ENCODE measurements around the gene CDC42BPB.
"Not testable (repeated sequence)": the region's sequence is repeated elsewhere in the genome, so short reads cannot be mapped to it uniquely, and the experiment has no call there.

The CDC42BPB gene

DNA sequence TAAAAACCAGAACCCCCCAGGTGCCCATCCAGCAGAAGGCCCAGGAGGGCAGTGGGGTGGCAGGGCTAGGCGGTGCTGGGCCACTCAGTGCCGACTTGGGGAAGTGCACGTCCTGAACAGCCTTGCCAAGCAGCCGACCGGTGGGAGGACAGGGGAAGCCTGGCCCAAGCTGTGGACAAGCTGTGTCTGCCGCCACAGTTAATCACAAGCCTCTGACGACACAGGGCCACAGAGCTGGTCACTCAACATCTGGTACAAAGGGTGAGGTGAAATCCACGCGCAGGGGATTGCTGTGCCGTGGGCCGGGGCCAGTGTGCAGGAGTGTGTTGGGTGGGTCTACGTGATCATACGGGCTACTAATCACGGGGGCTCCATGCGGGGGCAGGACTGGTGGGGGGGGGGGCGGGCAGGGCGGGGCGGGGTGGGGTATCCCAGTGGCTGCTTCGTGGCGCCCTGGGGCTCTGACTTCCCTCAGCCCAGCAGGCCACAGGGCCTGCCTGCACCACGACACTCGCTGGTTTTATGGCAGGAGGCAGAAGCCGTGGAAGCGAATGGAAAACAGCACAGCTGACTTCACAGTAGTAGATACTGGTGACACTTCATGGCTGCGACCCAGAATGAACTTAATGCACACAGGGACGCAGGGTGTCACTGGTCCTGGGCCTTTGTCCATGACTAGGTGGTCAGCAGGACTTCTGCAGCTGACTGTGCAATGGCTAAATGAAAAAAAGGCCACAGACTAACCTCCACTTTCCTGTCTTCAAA, 124.7 kb downstream of the CDC42BPB start:
- in situ Hi-C loops (cut with HindIII; ENCODE audit: low sequenced_read_pairs): no loop called here

DNA sequence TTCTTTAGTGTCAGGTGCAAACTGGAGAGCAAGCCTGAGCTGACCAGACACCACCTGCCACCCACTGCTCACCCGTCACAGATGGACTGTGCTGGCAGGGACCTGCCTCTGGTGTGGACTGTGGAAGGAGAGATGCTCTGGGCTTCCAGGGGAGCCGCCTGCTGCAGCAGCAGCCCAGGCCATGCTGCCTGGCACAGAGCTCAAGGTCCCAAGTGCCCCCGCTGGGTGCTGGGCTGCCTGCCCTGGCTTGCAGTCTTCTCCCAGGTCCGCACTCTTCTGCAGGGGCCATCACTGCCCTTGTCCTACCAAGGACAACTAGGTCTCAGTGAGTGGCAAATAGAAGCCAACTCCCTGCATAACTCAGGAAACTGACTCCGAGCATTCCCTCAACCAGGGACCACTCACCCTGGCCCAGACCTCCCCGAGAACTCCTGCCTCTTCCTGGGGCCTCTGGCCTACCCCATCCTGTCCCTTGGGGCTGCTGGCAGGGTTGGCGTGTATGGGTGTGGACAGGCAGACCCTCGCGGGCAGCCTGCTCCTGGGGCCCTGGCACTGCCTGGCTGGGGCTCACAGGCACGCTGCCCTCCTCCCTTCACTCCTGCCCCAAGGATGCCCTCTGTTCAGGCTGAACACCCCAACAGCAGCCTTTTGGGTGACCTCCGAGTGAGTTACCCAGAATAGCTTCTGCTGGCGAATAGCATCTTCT, 125.6 kb downstream of the CDC42BPB start:
- in situ Hi-C loops (cut with HindIII; ENCODE audit: low sequenced_read_pairs): no loop called here

DNA sequence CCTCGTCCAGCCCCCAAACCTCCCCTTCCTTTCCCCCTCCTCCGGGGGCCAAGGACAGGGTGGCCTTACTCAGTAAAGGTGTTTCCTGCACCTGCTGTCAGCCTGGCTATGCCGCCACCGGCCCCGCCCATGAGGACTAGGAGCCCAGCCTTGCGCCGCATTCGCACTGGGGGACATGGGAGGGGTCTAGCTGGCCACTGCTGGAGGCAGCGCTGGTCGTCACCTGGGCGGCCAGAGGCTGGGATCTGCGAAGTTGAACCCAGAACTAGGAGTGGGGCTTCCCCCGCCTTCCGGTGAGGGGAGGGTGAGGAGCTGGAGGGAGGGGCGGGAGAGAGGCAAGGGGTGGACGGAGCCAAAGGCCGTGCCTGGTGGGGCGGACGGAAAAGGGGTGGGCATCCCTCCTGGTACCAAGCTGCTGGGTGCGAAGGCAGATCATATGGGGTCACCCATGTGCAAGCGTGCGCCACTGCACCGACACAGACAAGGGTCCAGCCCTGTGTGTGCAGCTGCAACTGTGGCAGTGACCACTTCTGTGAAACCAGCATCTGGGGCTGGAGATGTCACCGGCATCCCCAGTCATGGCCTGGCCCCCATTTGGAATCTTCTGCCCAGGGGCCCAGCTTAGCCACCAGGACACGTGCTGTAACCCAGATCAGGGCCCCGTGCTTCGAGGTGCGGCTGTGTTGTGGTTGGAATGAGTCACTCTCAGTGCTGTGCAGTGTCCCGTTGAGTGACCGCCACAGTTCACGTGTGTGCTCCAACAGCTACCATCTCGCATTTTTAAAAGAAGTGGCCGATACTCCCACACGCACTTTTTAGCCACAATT, 126.4 kb downstream of the CDC42BPB start:
- in situ Hi-C loops (cut with HindIII; ENCODE audit: low sequenced_read_pairs): no loop called here

DNA sequence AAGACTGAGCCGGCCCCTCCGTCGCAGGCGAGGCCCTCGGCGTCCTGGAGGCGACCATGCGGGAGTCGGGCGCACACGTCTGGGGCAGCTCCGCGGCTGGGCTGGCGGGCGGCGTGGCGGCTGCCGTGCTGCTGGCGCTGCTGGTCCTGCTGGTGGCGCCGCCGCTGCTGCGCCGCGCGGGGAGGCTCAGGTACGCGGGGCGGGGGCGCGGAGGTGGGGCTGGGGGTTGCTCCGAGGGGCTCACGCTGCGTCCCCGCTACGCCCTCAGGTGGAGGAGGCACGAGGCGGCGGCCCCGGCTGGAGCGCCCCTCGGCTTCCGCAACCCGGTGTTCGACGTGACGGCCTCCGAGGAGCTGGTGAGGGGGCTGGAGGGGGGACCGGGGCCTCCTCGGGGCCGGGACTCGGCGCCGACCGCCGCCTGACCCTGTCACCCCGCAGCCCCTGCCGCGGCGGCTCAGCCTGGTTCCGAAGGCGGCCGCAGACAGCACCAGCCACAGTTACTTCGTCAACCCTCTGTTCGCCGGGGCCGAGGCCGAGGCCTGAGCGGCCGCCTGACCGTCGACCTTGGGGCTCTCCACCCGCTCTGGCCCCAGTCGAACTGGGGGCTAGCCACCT, 127.1 kb downstream of the CDC42BPB start:
- in situ Hi-C loops (cut with HindIII; ENCODE audit: low sequenced_read_pairs): no loop called here

DNA sequence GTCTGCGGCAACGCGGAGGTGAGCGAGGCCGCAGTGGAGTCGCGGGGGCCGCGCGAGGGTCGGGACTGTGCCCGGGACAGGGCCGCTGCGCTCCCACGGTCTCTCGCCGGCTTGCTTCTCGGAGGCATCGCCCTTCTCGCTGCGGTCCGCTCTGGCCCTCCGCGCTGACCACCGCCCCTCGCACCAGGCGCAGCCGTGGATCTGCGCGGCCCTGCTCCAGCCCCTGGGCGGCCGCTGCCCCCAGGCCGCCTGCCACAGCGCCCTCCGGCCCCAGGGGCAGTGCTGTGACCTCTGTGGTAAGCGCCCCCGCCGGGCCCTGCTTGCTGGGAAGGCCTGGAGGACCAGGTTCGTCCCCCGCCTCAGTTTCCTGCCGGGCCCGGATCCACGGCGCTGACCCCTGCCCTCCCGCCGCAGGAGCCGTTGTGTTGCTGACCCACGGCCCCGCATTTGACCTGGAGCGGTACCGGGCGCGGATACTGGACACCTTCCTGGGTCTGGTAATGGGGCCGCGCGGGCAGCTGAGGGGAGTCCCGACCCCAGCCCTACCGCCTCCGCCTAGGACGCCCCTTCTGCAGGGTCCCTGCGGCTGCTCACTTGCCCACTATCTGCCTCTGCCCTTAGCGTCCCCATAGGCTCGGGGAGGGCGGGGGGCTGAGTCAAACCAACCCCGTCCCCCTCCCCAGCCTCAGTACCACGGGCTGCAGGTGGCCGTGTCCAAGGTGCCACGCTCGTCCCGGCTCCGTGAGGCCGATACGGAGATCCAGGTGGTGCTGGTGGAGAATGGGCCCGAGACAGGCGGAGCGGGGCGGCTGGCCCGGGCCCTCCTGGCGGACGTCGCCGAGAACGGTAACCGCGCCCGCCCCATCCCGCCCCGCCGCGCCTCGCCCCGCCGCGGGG, 127.9 kb downstream of the CDC42BPB start:
- in situ Hi-C loops (cut with HindIII; ENCODE audit: low sequenced_read_pairs): no loop called here

DNA sequence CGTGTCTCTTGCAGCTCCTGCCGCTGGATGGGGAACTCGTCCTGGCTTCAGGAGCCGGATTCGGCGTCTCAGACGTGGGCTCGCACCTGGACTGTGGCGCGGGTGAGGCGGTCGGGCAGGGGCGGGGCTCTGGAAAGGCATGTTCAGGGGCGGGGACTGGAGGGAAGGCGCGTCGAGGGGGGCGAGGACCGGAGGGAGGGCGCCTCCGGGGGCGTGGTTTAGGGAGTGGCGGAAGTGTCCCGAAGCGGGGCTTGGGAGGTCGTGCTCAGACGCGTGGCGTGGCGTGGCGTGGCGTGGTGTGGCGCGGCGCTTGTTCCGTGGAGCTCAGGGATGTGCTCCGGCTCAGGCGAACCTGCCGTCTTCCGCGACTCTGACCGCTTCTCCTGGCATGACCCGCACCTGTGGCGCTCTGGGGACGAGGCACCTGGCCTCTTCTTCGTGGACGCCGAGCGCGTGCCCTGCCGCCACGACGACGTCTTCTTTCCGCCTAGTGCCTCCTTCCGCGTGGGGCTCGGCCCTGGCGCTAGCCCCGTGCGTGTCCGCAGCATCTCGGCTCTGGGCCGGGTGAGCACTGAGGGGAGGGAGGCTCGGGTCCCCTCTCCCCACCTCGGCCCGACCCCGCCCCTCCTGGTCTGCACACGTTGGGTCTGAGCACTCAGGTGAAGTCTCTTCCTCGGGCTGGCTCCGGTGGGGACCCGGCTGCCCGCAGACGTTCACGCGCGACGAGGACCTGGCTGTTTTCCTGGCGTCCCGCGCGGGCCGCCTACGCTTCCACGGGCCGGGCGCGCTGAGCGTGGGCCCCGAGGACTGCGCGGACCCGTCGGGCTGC, 128.7 kb downstream of the CDC42BPB start:
- in situ Hi-C loops (cut with HindIII; ENCODE audit: low sequenced_read_pairs): no loop called here

DNA sequence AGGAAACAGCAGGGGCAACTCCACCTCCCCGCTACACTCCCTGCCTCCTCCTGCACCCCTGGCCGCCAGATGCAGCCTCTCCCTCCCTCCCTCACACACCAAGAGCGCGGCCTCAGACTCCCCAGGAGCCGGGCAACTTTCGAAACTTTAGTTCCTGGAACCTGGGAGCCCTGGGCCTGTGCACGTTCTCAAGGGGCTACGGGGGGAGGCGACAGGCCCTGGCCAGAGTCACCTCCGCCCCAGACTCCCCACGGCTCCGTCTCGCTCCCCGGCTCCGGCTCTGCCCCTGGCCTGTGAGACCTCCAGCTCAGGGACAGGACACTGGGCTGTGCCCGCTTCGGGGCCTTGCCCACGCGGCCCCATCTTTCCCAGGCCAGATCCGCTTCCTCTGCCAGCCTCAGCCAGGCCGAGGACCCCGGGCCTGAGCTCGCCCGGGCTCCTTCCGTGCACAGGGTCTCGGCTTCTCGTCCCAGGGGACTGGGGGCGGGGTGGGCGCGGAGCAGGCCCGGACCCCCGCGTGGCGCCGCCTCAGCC, 129.4 kb downstream of the CDC42BPB start:
- in situ Hi-C loops (cut with HindIII; ENCODE audit: low sequenced_read_pairs): no loop called here

DNA sequence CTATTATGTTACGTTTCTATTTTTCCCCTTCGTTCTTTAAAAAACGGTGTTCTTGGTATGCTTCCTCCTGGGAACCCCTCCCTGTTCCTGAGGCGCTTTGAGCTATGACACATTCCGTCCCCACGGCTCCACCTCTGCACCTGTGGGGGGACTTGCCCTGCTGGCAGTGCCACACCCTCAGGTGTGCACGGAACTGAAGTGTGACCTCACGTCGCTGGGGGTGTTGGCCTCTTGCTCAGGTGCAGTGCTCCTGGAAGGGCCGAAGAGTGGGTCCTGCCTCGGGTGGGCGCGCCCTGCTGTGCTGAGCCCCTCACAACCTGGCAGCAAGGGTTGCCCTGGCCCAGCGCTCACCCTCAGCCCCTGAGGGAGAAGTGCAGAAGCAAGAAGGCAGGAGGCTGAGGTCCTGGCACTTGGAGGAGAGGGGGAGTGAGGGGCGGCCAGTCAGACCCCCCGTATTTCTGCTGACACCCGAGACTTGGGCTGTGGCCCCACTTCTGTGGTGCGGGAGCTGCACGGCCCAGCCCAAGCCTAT, 129.9 kb downstream of the CDC42BPB start:
- in situ Hi-C loops (cut with HindIII; ENCODE audit: low sequenced_read_pairs): no loop called here

DNA sequence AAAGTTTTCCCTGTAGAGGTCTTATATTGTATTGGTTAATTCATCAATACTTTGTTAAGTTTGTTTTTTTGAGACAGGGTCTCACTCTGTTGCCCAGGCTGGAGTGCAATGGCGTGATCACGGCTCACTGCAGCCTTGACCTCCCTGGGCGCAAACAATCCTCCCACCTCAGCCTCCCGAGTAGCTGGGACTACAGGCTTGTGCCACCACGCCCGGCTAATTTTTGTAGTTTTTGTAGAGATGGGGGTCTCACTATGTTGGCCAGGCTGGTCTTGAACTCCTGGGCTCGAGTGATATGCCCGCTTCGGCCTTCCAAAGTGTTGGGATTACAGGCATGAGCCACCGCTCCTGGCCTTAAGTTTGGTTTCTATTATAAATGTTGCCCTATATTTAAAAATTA, 130.5 kb downstream of the CDC42BPB start:
- in situ Hi-C loops (cut with HindIII; ENCODE audit: low sequenced_read_pairs): not testable (repeated sequence)

DNA sequence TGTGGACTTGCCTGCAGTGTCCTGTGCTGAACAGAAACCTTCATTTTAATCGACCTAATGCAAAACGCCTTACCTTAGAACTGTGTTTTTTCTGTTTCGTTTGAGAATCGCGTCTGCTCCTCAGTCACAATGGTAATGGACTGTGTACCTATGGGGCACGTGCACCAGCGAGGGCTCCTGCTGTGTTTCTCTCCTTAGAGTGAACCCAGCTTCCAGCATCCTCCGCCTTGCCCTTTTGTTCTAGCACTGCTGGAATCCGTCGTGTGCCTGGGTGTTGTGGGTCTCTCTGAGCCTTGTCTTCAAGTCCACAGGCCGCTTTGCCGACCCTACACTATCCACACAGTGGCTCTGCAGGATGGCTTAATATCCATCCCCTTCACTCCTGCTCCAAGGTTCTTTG, 131.2 kb downstream of the CDC42BPB start:
- in situ Hi-C loops (cut with HindIII; ENCODE audit: low sequenced_read_pairs): no loop called here

DNA sequence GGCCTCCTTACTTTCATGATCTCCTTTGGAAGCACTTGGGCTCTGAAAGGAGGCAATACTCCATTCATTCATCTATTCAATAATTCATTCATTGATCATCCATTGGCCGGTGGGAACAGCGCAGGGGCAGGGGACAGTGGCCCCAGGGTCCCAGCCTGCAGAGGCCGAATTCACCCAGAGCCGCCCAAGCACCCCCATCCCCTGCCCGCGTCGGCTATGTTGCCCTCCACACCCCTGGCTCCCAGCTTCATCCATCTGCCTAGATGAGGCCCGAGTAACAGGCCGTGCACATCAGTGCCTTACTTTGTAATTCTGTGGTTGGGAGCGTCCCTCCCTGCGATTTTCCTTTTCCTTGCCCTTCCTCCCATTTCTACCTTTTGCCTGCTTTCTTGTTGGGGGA, 131.7 kb downstream of the CDC42BPB start:
- in situ Hi-C loops (cut with HindIII; ENCODE audit: low sequenced_read_pairs): no loop called here

DNA sequence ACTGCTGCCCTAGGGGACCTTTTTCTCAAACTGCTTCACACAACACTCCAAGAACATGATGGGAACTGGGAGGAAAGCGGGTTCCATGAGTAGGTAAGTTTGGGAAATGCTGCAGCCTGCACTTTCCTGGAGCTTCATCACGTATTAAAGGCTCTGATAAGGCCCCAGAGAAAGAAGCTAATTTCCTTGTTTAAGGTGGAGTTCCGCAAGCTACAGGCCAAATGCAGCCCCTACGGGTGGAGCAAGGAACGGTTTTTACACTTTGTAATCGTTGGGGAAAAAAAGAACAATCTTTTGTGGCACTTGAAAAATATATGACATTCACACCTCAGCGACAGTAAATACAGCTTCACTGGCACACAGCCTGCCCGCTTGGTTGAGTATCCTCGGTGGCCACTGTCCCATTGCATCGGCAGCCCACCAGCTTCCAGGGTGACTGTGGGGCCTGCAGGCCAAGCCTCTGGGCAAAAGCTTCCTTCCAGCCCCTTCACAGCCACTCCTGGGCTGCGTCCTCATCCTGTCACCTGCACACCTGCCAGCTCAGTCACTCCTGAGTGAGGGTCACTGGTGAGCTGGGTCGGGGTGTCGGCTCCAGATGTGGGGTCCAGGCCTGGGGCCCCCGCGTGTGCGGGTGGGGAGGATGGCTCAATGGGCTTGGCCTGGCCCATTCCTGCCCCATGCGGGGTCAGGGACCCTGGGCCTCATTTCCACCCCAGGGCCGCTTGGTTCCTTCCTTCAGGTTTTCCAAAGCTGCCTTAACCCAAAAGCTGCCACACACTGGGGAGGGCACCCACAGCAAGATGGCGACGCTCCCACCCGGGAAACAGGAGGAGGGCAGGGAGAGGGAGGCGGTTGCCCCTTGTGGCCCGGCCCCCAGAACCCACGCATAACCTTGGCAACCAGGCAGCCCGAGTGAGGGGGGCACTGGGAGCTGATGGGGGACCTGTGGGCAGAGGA, 132.4 kb downstream of the CDC42BPB start:
- in situ Hi-C loops (cut with HindIII; ENCODE audit: low sequenced_read_pairs): no loop called here

DNA sequence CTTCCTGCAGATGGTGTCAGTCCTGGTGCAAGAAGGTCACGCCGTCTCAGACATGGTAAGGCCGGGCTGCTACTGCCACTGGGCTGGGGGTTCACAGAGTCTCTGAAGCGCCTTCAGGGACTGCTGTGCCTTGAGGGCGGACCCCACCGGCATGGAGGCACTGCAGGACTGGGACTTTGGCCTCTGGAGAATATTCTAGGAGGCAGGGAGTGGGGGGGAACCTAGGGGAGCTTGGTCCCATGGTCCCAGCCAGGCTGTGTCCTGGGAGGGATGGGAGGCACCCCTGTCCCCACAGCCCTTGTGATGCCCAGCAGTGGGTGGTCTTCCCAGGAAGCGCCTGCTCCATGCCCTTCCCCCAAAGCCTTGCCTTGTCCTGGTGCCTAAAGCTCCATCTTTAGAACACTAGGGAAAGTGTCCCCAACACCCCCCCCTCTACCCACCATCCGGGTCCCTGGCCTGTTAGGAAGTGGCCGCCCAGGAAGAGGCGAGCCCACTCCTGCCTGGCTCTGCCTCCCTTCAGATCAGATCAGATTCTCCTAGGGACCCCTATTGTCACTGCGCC, 133.3 kb downstream of the CDC42BPB start:
- in situ Hi-C loops (cut with HindIII; ENCODE audit: low sequenced_read_pairs): no loop called here

DNA sequence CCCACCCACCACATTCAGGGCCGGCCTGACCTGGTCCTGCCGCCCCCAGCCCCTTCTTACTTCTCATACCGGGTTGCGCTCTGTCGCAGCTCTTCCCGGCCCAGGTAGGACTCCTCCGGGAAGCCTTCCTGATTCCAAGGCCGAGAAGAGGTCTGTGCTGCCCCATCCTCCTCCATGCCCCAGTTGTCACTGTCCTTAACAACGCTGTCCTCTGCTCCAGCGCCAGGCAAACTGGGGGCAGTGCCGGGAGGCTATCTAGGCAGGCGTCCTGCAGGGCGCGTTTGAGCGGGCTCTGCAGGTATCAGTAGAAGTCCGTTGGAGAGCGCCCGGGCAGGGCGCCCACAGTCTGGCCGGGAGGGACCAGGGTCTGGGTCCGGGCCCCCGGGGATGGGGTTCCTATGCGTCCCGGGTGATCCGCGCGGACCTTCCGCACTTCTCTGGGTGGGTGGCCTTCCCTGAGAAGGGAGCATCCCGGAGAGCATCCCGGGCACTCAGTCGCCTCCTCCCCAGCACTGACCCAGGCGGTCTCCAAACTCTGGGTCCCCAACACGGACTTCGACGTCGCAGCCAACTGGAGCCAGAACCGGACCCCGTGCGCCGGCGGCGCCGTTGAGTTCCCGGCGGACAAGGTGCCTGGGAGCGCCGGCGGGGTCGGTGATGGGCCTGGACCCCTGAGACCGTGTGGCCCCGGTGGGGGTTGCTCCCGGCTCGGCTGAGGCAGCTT, 134.0 kb downstream of the CDC42BPB start:
- in situ Hi-C loops (cut with HindIII; ENCODE audit: low sequenced_read_pairs): no loop called here

DNA sequence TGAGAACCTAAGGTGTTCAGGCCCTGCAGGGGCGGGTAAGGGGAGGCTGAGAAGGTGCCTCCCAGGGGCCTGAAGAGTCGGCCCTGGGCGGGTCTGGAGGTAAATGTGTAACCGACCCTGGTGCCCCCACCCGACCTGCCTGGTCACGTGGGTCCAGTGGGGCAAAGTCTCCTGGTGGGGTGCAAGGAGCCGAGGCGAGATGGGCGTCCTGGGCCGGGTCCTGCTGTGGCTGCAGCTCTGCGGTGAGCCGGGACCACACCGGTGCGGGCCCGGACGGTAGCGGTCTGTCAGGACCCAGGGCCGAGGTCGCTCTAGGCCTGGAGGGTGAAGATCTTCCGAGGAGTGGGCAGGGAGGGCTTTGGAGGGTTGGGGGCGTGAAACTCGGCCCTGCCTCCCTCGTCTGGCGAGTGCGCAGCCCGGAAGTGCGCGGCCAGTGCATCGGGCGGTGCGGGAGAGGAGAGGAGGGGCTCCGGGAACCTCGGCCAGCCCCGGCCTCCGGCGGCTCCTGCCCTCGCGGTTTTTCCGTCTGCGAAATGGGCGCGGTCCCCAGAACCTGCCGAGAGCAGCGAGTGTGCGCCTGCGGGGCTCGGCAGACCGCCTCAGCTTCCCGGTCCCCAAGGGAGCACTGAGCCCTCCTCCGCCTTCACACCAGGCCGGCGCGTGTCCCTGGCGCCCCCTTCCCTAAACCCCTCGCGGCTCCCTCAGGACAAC, 134.7 kb downstream of the CDC42BPB start, which contains the start of gene AMN:
AMN (plus strand) TSS at position 174 of the 711 bp plus-strand sequence; CDS start at position 200, 26 bp downstream.
- in situ Hi-C loops (cut with HindIII; ENCODE audit: low sequenced_read_pairs): no loop called here

DNA sequence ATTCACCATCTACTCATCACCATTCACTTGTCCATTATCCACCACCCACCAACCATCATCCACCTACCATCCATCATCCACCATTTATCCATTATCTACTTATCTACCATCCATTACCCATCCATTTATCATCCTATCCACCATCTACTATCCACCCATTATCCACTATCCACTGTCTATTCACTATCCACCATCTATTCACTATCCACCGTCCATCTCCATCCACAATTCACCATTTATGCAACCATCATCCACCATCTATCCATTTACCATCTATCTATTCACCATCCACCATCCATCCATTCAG, 136.4 kb downstream of the CDC42BPB start:
- in situ Hi-C loops (cut with HindIII; ENCODE audit: low sequenced_read_pairs): no loop called here
